ENCODE data around the gene OLFML2A. TPM values are rescaled to one million over a fixed set of nuclear protein-coding genes. Genes with fewer than 3 reads are reported as not detected.

OLFML2A gene
- total and polyA plus RNA-seq, 2 donors from 2014 or later: 5.1 to 12.2 TPM

GRCh38 chr9:124774129-124774978 is 2.6 kb upstream of the OLFML2A start:
- no peaks in the 10 kb centered on the region for H3K36me3 ChIP-seq (ENCODE audit: control insufficient read depth in 2 of 3, insufficient read depth in 3 of 3, low read length in 3 of 3)
- DNase-seq: peak; percentile 83 to 89 (median 87)
- H3K4me3 ChIP-seq (ENCODE audit: low read length in 3 of 3): no peak overlapping the region
- H3K9me3 ChIP-seq (ENCODE audit: control insufficient read depth in 2 of 3, insufficient read depth in 1 of 3, low read length in 3 of 3): no peaks in the 10 kb centered on the region
- FAIRE-seq: no peak
- H3K27ac ChIP-seq (ENCODE audit: low read depth in 2 of 2, low read length in 2 of 2): no peak overlapping the region
- peak overlapping the region in 1 of 3 donors; percentile 17 for H3K9ac ChIP-seq (ENCODE audit: low read length in 3 of 3)
- intact Hi-C loops (cut with DNase I): no loop called here
- H3K27me3 ChIP-seq (ENCODE audit: control insufficient read depth, insufficient read depth, low read length): peaks cover 9% of the 10 kb centered on the region
- H3K4me1 ChIP-seq (ENCODE audit: control insufficient read depth in 2 of 3, insufficient read depth in 2 of 3, low read depth in 1 of 3, low read length in 3 of 3): peaks cover 0 to 4% (median 0%) of the 10 kb centered on the region in 3 donors
- TF ChIP-seq CTCF (IDR thresholded peaks at IDR 0.05; ENCODE audit: borderline replicate concordance, extremely low read depth, insufficient read depth): peak; percentile 76

GRCh38 chr9:124776618-124776953 is 347 bp upstream of the OLFML2A start:
- Histone ChIP-seq H3K4me3 (ENCODE audit: low read length in 3 of 3) (peak overlapping the region in 2 of 3 donors; percentile 26 to 49), H3K4me1 (ENCODE audit: control insufficient read depth in 2 of 3, insufficient read depth in 2 of 3, low read depth in 1 of 3, low read length in 3 of 3) (peaks cover 0 to 4% (median 0%) of the 10 kb centered on the region in 3 donors), H3K27ac (ENCODE audit: low read depth in 2 of 2, low read length in 2 of 2) (no peak overlapping the region), H3K27me3 (ENCODE audit: control insufficient read depth, insufficient read depth, low read length) (peaks cover 5% of the 10 kb centered on the region), H3K9ac (ENCODE audit: low read length in 3 of 3) (no peak overlapping the region), H3K9me3 (ENCODE audit: control insufficient read depth in 2 of 3, insufficient read depth in 1 of 3, low read length in 3 of 3) (no peaks in the 10 kb centered on the region), H3K36me3 (ENCODE audit: control insufficient read depth in 2 of 3, insufficient read depth in 3 of 3, low read length in 3 of 3) (no peaks in the 10 kb centered on the region)
- DNase-seq (peak in 2 of 5 donors; percentile 10 to 28), FAIRE-seq (no peak)
- TF ChIP-seq CTCF (IDR thresholded peaks at IDR 0.05; ENCODE audit: borderline replicate concordance, extremely low read depth, insufficient read depth): no peak
- intact Hi-C loops (cut with DNase I): loop anchor here (5.0 kb wide), 1 partner anchor 76 kb away; the partner anchor contains the start of gene WDR38

GRCh38 chr9:124778575-124779367 is 1.8 kb downstream of the OLFML2A start:
- intact Hi-C loops (cut with DNase I): loop anchor here (5.0 kb wide), 1 partner anchor 74 kb away; the partner anchor contains the start of gene WDR38
- H3K4me3 ChIP-seq (ENCODE audit: low read length in 3 of 3): no peak overlapping the region
- no peak overlapping the region for H3K9ac ChIP-seq (ENCODE audit: low read length in 3 of 3)
- no peak overlapping the region for H3K27ac ChIP-seq (ENCODE audit: low read depth in 2 of 2, low read length in 2 of 2)
- H3K27me3 ChIP-seq (ENCODE audit: control insufficient read depth, insufficient read depth, low read length): peaks cover 5% of the 10 kb centered on the region
- no peak for TF ChIP-seq CTCF (IDR thresholded peaks at IDR 0.05; ENCODE audit: borderline replicate concordance, extremely low read depth, insufficient read depth)
- H3K36me3 ChIP-seq (ENCODE audit: control insufficient read depth in 2 of 3, insufficient read depth in 3 of 3, low read length in 3 of 3): no peaks in the 10 kb centered on the region
- no peak for FAIRE-seq
- no peak for DNase-seq
- peaks cover 0 to 6% (median 0%) of the 10 kb centered on the region in 3 donors for H3K4me1 ChIP-seq (ENCODE audit: control insufficient read depth in 2 of 3, insufficient read depth in 2 of 3, low read depth in 1 of 3, low read length in 3 of 3)
- H3K9me3 ChIP-seq (ENCODE audit: control insufficient read depth in 2 of 3, insufficient read depth in 1 of 3, low read length in 3 of 3): no peaks in the 10 kb centered on the region

Measured in kidney (tissue), 14 donors.